AG20443 (cell line): Measurements from ENCODE around the gene LILRB3.
"Not testable (repeated sequence)": the region's sequence is repeated elsewhere in the genome, so short reads cannot be mapped to it uniquely, and the experiment has no call there.

ENCODE experiments used
- DNase-seq: peaks from one replicate; pipeline ENCODE4 v3.0.0; 2012; ENCODE audit warnings: low spot score, mixed read lengths

Gene LILRB3

DNA sequence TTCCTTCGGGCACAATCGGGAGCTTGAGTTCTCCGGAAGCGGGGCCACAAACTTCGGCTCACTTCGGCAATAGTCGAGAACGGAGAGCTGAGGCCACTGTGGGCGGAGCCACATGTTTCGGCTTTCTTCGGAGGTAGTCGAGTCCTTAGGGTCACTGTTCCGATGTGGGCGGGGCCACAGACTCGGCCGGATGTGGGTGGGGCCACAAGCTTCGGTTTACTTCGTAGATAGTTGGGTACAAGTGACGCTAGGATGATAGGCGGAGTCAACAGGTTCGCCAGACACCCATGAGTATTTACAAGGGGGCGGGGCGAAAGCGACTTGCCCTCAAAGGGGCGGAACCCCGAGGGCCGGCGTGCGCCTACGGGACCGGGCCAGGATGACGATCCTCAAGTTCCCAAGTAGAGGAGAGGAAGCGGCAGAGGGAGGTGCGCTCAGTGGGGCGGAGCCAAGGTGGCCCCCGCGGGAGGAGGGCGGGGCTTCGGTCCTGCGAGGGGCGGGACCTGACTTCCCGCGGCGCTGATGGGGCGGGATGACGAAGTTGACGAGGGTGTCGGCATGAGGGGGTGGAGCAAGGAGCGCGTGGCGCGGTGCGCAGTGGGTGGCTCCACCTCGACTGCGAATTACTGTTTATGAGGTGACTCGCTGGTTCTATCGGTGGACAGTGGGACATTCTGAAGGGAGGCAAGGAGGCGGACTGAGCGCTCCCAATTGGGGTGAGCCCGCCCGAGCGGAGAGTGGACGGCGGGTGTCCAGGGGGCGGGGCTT is 32.9 kb downstream of the LILRB3 start:
- DNase-seq: peak; percentile 96

DNA sequence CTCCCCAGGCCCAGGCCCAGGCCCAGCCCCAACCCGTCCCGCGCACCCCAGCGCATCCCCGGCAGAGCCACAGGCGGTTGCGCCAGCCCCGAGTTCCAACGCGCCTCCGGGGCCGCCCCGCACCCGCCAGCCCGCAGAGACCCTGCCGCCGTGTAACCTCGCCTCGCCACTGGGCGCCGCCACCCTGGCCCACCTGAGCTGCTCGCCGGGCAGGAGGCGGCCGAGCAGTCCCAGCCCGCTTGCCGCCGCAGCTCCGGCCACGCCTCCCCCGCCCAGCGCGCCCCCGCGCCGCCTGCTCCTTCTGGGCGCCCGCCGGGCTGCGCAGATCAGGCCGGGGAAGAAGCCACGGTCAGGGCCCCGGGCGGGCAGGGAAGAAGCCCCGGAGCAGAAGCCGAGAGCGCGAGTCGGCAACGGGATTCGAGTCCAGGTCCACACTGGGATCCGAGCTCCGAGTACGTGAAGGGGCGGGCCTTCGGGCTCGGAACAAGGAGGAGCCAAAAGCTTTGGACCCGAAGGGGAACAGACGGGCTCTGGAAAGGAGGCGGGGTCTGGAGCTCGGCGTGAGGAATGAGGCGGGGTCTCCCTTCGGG is 33.6 kb downstream of the LILRB3 start, which contains the start of gene MBOAT7:
TSS of gene MBOAT7 (minus strand) at position 436 of the 590 bp plus-strand sequence. CDS start 1,072 bp downstream, outside the sequence.
- no peak for DNase-seq

DNA sequence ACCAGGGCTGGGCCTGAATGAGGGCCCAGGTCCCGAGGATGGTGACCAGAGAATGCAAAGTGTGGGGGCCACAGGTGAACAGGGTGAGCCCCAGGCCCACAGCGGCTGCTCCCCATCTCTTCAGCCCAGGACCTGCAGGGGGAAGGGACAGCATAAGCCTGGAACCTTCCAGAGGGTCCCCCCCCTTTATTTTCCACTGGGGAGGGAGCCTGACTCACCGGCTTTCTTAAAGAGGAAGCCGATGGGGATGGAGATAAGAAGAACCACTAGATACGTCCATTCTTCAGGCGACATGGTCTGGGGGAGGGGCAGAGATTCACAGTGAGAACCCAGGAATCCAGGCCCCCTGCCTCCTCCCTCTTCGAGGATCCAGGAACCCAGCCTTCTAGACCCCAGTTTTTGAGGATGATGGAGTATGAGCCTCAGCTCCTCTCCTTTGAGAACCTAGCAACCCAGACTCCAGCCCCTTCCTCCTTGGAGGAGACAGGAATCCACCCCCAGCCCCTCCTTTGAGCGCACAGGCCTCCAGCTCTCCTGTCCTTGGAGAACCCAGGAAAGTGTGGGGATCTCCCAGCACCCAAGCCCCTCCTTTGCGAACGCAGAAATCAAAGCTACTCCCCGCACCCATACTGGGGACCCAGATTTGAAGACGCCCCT is 34.5 kb downstream of the LILRB3 start:
- DNase-seq: no peak

GRCh38 chr19:54186934-54187381 is 35.8 kb downstream of the LILRB3 start:
- DNase-seq: no peak

- no peak for DNase-seq
These were observed 36.5 kb downstream of the LILRB3 start for GRCh38 chr19:54186351-54186750.

DNA sequence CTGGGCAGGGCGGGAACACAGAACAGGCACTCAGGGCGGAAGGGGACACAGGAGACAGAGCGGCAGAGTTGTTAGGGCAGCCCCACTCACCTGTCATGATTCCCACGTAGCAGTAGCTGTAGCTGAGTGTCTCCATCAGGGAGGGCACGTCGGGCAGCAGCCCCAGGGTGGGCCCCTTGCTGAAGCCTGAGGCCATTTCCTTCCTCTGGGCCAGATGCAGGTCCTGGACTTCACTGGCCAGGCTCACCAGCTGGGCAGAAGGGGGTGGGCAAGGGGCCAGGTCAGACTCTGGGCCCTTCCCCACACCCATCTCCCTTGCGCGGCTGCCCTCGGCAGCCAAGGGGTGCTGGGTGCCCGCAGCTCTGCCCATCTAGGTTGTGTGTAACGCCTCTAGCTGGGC is 39.4 kb downstream of the LILRB3 start:
- DNase-seq: no peak

- not testable (repeated sequence) for DNase-seq
These were observed 40.9 kb downstream of the LILRB3 start for GRCh38 chr19:54181894-54182293.

DNA sequence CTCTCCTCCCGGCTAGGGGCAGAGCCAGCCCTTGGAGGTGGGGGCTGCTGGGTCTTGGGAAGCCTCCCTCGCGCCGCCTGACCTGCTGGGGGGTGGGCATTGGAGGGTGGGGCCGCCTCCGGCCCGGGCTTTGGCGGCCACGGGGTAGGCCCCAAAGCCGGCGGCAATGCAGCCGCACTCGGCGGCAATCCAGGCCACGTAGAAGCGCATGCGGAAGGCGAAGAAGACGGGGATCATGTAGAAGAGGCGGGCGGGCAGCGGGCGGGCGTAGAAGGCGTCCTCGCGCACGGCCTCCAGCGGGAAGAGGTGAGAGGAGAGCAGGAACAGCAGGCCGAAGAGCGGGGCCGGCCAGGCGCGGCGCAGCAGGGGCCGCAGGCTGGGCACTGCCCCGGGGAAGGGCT is 42.1 kb downstream of the LILRB3 start:
- DNase-seq: no peak

- DNase-seq: no peak
These were observed 42.8 kb downstream of the LILRB3 start for GRCh38 chr19:54179921-54180461.

GRCh38 chr19:54179262-54179852 is 43.5 kb downstream of the LILRB3 start:
- DNase-seq: no peak

DNA sequence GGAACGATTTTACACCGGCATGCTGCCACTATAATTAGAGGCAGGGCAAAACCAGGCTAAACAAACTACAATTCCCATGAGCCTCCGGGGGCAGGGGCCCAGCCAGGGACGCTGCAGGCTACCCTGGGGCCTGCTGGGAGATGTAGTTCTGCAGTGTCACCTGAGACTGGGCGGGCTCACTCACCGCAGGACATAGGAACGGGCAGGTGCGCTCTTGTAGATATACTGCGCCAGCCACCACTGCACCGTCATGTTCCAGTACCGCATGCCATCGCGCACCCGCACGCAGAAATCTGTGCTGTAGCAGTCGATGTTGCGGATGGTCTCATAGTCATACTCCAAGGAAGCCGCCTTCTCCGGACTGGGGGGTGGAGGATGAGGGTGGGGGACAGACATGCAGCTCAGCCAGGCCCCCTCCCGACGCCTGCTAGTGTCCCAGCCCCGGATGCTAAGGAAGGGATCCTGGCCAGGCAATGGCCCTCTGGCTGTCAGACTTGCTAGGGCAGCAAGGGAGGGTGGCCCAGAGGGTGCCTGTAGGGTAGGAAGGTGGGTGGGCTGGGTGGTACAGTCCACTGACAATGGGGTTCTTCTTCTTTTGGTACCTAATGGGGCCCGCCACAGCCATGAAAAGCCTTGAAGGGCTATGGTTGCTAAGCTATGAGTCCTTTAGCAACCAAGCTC is 44.1 kb downstream of the LILRB3 start:
- DNase-seq: no peak

DNA sequence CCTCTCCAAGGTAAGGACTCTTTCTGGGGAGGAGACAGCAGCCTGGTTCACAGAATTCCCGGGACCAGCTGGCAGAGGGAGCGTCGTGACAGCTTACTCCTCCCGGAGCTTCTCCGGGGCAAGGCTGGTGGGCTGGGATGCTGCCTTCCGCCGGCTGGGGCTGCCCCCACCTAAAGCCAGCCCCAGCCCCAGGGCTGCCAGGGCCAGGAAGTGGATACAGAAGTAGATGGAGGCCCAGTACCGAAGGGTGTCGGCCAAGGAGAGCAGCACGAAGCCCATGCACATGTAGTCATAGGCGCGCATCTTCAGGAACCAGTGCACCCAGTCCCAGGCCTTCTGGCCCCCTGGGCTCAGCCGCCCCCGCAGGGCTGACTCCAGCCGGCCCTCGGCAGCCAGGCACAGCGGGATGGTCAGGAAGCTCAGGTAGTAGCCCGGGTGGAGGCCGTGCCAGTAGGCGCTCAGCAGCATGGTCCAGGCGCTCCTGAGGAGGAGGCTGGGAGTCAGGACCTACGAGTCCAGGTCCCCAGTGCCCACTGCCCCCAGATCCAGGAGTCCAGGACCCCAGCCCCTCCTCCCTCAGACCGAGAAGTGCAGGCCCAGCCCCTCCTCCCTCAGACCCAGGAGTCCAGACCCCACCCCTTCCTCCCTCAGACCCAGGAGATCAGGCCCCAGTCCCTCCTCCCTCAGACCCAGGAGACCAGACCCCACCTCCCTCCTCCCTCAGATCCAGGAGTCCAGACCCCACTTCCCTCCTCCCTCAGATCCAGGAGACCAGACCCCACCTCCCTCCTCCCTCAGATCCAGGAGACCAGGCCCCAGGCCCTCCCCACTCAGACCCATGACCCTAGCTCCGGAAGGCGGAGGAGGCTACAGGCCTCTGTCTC is 48.6 kb downstream of the LILRB3 start:
- peak; percentile 3 for DNase-seq

- no peak for DNase-seq
These were observed 49.5 kb downstream of the LILRB3 start for GRCh38 chr19:54173359-54173699.

DNA sequence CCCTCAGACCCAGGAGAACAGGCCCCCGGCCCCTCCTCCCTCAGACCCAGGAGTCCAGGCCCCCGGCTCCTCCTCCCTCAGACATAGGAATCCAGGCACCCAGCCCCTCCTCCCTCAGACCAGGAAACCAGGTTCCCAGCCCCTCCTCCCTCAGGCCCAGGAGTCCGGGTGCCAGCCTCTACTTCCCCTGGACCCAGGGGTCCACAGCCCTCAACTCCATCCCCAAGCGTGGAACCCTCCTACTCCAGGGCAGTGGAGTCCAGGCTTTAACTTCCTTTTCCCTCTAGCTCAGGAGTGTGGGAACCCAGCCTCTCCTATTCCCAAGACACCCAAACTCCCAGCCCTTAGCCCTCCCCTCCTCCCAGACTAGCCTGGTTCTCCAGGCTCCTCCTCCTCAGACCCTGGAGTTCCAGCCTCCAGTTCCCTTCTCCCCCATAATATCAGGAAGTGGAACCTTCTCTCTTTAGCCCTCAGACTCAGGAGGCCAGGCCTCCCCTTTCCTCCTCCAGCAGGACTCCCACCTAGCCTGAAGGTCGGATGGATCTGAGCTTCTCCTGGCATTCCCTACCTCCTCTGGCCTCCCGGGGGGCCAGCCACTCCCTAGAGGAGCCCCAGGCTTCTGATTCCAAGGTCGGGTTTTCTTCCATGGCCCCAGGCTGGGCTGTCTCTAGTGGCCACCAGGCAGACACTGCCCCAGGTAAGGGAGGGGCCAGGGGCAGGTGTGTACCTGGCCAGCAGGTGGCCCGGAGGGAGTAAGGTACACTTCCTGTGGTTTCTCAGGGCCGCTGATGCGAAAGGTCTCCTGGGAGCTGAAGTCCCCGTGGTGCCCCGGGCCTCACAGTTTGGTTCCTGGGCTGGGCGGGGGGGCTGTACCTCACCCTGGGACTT is 50.1 kb downstream of the LILRB3 start, which contains the start of gene TMC4:
TSS of gene TMC4 (minus strand) at position 690 of the 888 bp plus-strand sequence. CDS start at position 647, 43 bp downstream.
- no peak for DNase-seq

- not testable (repeated sequence) for DNase-seq
These were observed 50.9 kb downstream of the LILRB3 start for GRCh38 chr19:54171736-54172431.

DNA sequence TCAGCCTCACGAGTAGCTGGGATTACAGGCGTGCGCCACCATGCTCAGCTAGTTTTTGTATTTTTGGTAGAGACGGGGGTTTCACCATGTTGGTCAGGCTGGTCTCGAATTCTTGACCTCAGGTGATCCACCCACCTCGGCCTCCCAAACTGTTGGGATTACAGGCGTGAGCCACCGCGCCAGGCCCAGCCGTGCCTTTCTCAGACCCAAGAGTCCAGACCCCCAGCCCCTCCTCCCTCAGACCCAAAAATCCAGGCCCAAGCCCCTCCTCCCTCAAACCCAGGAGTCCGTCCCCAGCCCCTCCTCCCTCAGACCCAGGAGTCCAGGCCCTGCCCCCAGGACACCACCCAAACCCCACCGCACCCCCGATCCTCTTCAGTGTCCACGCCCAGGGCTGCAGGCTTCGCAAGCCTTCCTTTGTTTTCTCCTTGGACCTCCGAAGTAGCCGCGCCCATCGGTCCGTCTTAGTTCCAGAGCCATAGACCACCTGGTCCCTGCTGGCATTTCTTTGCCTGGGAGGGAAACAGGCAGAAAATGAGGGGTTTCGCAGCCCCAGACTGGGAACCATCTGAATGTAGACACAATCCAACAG is 53.6 kb downstream of the LILRB3 start:
- no peak for DNase-seq

DNA sequence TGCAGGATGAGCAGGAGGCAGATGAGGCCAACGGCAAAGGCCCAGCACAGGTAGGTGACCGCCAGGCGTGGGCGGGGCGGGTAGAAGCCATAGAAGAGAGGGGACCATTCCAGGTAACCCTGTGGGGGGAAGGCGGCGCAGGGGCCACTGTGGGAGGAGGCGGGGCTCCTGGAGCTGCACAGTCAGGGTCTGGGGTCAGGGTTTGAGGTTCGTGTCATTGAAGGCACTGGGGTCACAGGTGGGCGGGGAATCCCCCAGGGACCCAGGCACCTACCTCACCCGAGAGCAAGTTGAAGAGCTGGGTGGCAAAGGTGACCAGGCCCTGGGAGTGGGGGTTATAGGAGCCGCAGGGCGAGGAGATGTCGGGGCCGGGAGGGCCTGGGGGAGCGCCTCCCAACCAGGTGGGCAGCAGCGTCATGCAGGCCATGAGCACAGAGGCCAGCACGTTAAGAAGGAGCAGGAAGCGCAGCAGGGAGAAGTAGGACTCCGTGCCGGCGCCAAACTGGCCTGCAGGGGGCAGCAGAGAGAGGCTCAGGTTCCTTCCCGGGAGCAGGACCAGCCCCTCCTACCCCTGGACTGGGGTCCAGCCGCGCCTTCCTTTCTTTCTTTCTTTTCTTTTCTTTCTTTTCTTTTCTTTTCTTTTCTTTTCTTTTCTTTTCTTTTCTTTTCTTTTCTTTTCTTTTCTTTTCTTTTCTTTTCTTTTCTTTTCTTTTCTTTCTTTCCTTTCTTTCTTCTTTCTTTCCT is 54.5 kb downstream of the LILRB3 start:
- peak; percentile 94 for DNase-seq
